HepG2 (cell line): ENCODE results near the gene CLDN15. TPM values are rescaled to one million over a fixed set of nuclear protein-coding genes. Genes with fewer than 3 reads are reported as not detected.

ENCODE experiments used
- ARHGAP35 ChIP-seq: sonication (generic); formaldehyde crosslinking; IDR thresholded peaks from 2 replicates; pipeline ENCODE4 v1.9.0; 2022; ENCODE audit warnings: mild to moderate bottlenecking, inconsistent platforms, moderate library complexity, missing genetic modification reagents, borderline replicate concordance
- CAMTA2 ChIP-seq: sonication (generic); formaldehyde crosslinking; IDR thresholded peaks from 2 replicates; pipeline ENCODE4 v1.4.0; 2020; ENCODE audit warnings: mild to moderate bottlenecking, missing genetic modification reagents, borderline replicate concordance
- CENPBD1 ChIP-seq: sonication (generic); formaldehyde crosslinking; IDR thresholded peaks from 2 replicates; pipeline ENCODE4 v1.8.0; 2022; ENCODE audit warnings: missing genetic modification reagents, low read depth, mild to moderate bottlenecking, borderline replicate concordance
- HIC2 ChIP-seq: sonication (generic); formaldehyde crosslinking; IDR thresholded peaks from 2 replicates; pipeline ENCODE4 v1.9.0; 2022; ENCODE audit warnings: low read depth, missing genetic modification reagents
- HNRNPUL1 ChIP-seq: fragments of 200-400 bp; formaldehyde crosslinking; IDR thresholded peaks from 2 replicates; pipeline ENCODE4 v1.6.1; 2017; ENCODE audit warnings: low read depth, mild to moderate bottlenecking, low read length, moderate library complexity
- HOXA3 ChIP-seq: sonication (generic); formaldehyde crosslinking; IDR thresholded peaks from 2 replicates; pipeline ENCODE4 v1.5.0; 2020; ENCODE audit warnings: missing genetic modification reagents
- MTERF4 ChIP-seq: sonication (generic); formaldehyde crosslinking; IDR thresholded peaks from 2 replicates; pipeline ENCODE4 v1.8.0; 2023; ENCODE audit warnings: mild to moderate bottlenecking, missing genetic modification reagents
- MXI1 ChIP-seq: IDR thresholded peaks from 3 replicates; pipeline ENCODE4 v1.6.1; 2012; ENCODE audit warnings: low read depth, low read length, inconsistent platforms, borderline replicate concordance
- POGK ChIP-seq: sonication (generic); formaldehyde crosslinking; conservative IDR thresholded peaks from 2 replicates; pipeline ENCODE4 v1.8.0; 2022; ENCODE audit warnings: mild to moderate bottlenecking, moderate library complexity, missing genetic modification reagents
- REXO4 ChIP-seq: sonication (generic); formaldehyde crosslinking; IDR thresholded peaks from 2 replicates; pipeline ENCODE4 v1.8.0; 2022; ENCODE audit warnings: missing genetic modification reagents, mild to moderate bottlenecking, borderline replicate concordance
- RNF2 ChIP-seq: fragments of 450-650 bp; conservative IDR thresholded peaks from 2 replicates; pipeline ENCODE4 v1.6.1; 2016; ENCODE audit warnings: low read depth
- RNF219 ChIP-seq: sonication (generic); formaldehyde crosslinking; IDR thresholded peaks from 2 replicates; pipeline ENCODE4 v1.5.0; 2020; ENCODE audit warnings: mild to moderate bottlenecking, missing genetic modification reagents
- SUZ12 ChIP-seq: fragments of 150-350 bp; IDR thresholded peaks from 2 replicates; pipeline ENCODE4 v1.6.1; 2014; ENCODE audit warnings: low read depth, low read length
- TBX2 ChIP-seq: sonication (generic); formaldehyde crosslinking; IDR thresholded peaks from 2 replicates; pipeline ENCODE4 v1.5.0; 2020; ENCODE audit warnings: missing genetic modification reagents, mild to moderate bottlenecking, borderline replicate concordance
- TFDP2 ChIP-seq: sonication (generic); formaldehyde crosslinking; IDR thresholded peaks from 2 replicates; pipeline ENCODE4 v1.4.0; 2020; ENCODE audit warnings: missing genetic modification reagents
- TSC22D2 ChIP-seq: sonication (generic); formaldehyde crosslinking; IDR thresholded peaks from 2 replicates; pipeline ENCODE4 v1.5.1; 2020; ENCODE audit warnings: missing genetic modification reagents, mild to moderate bottlenecking, borderline replicate concordance
- ZNF652 ChIP-seq: IDR thresholded peaks from 2 replicates; pipeline ENCODE4 v1.6.1; 2016; ENCODE audit warnings: low read depth, borderline replicate concordance
- ZNF724P ChIP-seq: sonication (generic); formaldehyde crosslinking; IDR thresholded peaks from 2 replicates; pipeline ENCODE4 v1.8.0; 2022; ENCODE audit warnings: missing genetic modification reagents, borderline replicate concordance
- ZSCAN22 ChIP-seq: sonication (generic); formaldehyde crosslinking; IDR thresholded peaks from 2 replicates; pipeline ENCODE4 v1.4.0; 2020; ENCODE audit warnings: mild to moderate bottlenecking, missing genetic modification reagents
- ZSCAN29 ChIP-seq: sonication (generic); formaldehyde crosslinking; conservative IDR thresholded peaks from 2 replicates; pipeline ENCODE4 v1.4.0; 2020; ENCODE audit warnings: mild to moderate bottlenecking, missing genetic modification reagents
- polyA plus RNA-seq, 8 experiments: library from polyadenylated mRNA; depleted of rRNA in 3 of 8; stranded (reverse) in 7 of 8; unstranded in 1 of 8; fragments of >200 nt; fragmentation: Illumina TruSeq in 4 of 8; extraction: Trizol in 4 of 8; gene quantifications; 2 replicates each; pipeline versions ENCODE4 v1.2.1 to v1.2.3, GENCODE V29; 2011 to 2016; ENCODE audit warnings: low read depth in 4 of 8, missing spikeins in 1 of 8, mixed read lengths in 1 of 8; ENCODE audit not compliant: insufficient read depth in 1 of 8
- total RNA-seq, 5 experiments: library from RNA; depleted of rRNA; stranded (reverse); fragments of >200 nt; fragmentation: Illumina TruSeq; extraction: Trizol; gene quantifications; 2 replicates each; pipeline ENCODE4 v1.2.3, GENCODE V29; 2016; ENCODE audit warnings: low read depth in 1 of 5

CLDN15 gene
- total and polyA plus RNA-seq, 2 of the 13 experiments (the other 11 are each of a cell fraction or from before 2014, with no cell fraction given): 7.1 to 17.8 TPM

GRCh38 chr7:101251871-101252659 lies 14.5 kb upstream of the CLDN15 start (continued):
- no peak for TF ChIP-seq HIC2 (CRISPR knock-in tag)
- no peak for TF ChIP-seq TFDP2
- TF ChIP-seq RNF219 (CRISPR knock-in tag): 0 out of 2 replicates have a peak, but pooled peaks have one; percentile 38
- no peak for TF ChIP-seq MTERF4 (CRISPR knock-in tag)
- TF ChIP-seq REXO4: no peak
- TF ChIP-seq TSC22D2 (CRISPR knock-in tag): no peak
- TF ChIP-seq MXI1: peak; percentile 67; the same call in 1 of the 3 replicates
- no peak for TF ChIP-seq ZNF652
- no peak for TF ChIP-seq ARHGAP35 (CRISPR knock-in tag)
- no peak for TF ChIP-seq CENPBD1
- TF ChIP-seq HNRNPUL1: no peak
- 0 out of 2 replicates have a peak, but pooled peaks have one; percentile 52 for TF ChIP-seq CAMTA2
- 0 out of 2 replicates have a peak, but pooled peaks have one; percentile 3 for TF ChIP-seq POGK
- TF ChIP-seq ZNF724P (CRISPR knock-in tag): 0 out of 2 replicates have a peak, but pooled peaks have one; percentile 11
- TF ChIP-seq ZSCAN22 (CRISPR knock-in tag): no peak
- TF ChIP-seq HOXA3: peak; percentile 64
- 0 out of 2 replicates have a peak, but pooled peaks have one; percentile 35 for TF ChIP-seq RNF2
- TF ChIP-seq SUZ12: no peak
- no peak for TF ChIP-seq ZSCAN29 (CRISPR knock-in tag)
- TF ChIP-seq TBX2 (CRISPR knock-in tag): peak; percentile 56; the same call in 1 of the 2 replicates
